Measurements from ENCODE around the gene CASR.

DNA sequence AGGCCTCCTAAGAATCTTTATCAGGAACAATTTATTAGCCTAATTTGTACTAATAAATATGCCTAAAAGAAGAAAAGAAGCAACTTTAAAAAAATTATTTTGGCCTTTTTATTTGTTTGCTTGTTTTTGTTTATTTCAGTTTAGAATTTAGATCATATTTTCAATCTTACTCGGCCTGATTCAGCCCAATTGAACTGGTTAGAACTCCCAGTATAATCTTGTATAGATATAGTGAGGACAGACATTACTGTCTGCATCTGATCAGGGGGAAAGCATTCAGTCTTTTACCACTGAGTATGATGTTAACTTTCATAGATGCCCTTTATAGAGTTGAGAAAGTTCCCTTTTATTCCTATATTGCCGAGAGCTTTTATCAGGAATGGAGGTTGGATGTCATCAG, 85.6 kb downstream of the CASR start:
- TF ChIP-seq, protein P1, sequence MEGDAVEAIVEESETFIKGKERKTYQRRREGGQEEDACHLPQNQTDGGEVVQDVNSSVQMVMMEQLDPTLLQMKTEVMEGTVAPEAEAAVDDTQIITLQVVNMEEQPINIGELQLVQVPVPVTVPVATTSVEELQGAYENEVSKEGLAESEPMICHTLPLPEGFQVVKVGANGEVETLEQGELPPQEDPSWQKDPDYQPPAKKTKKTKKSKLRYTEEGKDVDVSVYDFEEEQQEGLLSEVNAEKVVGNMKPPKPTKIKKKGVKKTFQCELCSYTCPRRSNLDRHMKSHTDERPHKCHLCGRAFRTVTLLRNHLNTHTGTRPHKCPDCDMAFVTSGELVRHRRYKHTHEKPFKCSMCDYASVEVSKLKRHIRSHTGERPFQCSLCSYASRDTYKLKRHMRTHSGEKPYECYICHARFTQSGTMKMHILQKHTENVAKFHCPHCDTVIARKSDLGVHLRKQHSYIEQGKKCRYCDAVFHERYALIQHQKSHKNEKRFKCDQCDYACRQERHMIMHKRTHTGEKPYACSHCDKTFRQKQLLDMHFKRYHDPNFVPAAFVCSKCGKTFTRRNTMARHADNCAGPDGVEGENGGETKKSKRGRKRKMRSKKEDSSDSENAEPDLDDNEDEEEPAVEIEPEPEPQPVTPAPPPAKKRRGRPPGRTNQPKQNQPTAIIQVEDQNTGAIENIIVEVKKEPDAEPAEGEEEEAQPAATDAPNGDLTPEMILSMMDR (IDR thresholded peaks at IDR 0.05; ENCODE audit: insufficient read depth, low read length, poor library complexity, severe bottlenecking): no peak
- TF ChIP-seq EZH2phosphoT487 (conservative IDR thresholded peaks at IDR 0.05; ENCODE audit: low read length): no peak

Measured in SU-DHL-6 (cell line).